IPS DF 19.7 (cell line): ENCODE measurements around the gene NUP98.

Experiments used
- DNase-seq: peaks from one replicate; pipeline ENCODE4 v3.0.0-alpha.2; 2013; ENCODE audit warnings: low read depth, low spot score

Gene NUP98

DNA sequence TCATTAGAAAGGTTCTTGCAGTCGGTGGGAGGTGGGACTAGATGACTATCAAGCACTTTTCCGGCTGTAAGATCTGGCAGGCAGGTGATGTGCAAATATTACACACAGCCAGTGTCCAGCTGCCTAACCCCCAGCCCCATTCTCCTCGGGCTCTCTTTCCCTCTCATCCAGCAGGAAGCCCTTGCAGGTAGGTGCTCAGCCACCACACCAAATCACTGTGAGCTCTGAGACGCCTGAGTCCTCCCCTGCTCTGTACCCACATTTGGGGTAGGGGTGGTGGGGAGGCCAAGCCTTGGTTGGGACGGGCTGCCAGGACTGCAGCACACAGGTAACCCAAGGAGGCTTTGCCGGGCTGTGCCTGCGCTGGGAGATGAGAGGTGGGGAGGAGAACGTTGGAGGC, 156.2 kb downstream of the NUP98 start:
- no peak for DNase-seq

DNA sequence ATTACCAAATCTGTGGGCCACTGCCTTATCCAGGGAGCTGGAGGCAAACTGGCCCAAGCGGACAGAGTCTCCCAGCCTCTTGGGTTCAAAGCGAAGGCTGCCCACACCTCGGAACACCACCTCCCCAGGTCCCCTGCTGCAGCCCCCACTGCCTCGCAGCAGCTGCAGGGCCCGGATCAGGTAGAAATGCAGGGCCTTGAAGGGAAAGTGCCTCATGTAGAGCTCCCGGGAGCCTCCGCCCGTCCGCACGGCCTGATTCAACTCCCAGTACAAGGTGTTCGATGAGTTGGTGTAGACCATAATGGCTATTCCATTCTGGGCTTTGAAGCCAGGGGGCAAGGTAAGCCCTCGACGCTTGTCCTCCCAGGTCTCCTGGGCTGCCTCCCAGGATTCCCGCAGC, 157.5 kb downstream of the NUP98 start:
- DNase-seq: no peak

DNA sequence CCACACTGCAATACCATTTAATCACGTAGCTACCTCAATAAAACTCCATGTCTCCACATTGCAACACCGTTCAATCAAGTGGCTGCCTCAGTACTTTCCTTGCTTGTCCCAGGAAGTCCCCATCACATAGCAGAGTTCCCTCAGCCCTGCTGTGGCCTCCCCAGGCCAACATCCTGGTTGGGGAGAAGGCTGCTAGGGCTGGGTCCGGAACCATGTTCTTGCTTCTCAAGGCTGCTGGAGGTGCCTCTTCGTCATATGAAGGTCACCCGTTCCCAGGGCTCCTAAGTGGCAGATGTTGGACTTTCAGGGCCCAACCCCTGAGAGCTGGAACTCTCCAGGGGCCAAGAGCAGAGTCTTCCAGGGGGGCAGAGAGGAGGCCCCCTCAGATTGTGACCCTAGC, 158.8 kb downstream of the NUP98 start:
- no peak for DNase-seq

DNA sequence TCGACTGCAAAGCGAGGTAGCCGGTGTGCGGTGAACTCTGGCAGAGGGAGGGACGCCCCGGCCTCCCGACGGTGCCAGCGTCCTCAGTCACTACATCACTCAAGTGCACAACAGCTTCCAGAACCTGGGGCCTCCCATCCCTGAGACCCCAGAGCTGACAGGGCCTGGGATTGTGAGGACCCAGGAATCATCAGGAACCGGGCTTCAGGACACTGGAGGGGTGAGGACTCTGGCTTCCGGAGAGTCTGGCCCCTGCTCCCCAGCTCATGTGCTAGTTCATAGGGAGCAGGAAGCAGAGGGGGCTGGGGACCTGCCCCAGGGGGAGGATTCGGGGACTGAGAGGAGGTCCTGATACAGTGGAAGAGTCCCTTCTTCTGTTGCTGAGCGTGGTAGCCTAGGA, 160.2 kb downstream of the NUP98 start:
- no peak for DNase-seq

DNA sequence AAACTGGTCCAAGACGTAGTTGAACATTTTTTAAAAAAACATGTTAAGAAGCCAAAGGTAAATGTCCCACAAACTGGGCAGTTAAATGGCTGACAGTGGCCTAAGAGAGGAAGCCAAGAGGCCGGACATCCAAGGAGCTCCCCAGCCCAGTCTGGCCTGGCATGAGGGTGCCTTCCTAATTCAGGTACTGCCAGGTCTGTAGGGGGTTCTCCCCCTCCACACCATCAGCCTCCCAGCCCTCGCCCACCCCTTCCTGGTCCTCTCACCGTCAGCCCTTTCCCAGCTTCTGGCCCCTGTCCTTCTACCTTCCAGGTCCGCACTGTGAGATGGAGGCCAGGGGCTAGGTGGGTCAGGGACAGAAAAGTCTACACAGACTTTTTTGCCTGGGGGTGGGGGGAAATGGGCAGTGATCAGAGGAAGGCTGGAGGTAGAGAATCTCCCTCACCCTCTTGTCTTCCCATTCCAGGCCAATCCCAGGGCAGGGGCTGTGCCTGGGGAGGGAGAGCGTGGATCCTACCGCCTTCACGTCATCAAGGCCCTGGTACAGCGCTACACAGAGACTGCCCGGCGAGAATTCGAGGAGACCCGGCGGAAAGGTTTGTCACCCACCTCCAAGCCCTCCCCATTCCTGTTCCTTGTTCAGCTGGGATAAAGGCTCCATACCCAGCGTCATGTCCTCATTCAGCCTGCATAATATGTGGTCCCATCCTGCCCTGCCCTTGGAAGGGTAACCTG, 161.5 kb downstream of the NUP98 start:
- DNase-seq: no peak

DNA sequence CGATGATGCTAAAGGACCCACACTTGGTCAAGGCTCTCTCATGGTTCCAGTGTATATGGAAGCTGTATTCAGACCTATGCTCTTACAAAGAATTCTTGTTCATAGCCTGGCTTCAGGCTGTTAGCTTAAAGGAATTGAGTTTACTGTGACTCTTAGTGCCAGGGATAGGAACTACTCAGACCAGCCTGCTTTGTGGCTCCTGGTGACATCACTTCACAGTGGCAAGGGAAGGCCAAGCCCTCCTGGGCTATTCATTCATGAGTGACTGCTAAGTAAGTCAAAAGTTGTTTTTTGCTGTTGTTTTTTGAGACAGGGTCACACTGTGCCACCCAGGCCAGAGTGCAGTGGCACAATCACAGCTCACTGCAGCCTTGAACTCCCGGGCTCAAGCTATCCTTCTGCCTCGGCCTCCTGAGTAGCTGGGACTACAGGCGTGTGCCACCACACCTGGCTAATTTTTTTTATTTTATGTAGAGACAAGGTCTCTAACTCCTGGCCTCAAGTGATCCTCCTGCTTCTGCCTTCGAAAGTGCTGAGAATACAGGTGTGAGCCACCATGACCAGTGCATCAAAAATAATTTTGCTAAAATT, 165.2 kb downstream of the NUP98 start:
- DNase-seq: no peak

DNA sequence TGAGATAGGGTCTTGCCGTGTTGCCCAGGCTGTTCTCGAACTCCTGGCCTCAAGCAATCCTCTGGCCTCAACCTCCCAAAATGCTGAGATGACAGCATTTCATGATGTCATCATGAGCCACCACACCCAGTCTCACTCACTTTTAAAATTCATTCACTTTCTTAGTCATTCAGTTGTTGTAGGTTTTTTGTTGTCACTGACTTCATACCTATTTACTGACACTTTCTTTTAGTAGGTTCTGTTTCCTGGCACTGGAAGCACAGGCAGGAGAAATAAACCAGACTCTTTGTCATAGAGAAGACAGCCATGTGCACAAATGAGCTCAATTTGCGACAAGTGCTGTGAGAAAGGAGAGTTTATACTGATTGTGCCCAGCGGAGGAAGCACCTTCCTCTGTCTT, 166.0 kb downstream of the NUP98 start:
- no peak for DNase-seq

DNA sequence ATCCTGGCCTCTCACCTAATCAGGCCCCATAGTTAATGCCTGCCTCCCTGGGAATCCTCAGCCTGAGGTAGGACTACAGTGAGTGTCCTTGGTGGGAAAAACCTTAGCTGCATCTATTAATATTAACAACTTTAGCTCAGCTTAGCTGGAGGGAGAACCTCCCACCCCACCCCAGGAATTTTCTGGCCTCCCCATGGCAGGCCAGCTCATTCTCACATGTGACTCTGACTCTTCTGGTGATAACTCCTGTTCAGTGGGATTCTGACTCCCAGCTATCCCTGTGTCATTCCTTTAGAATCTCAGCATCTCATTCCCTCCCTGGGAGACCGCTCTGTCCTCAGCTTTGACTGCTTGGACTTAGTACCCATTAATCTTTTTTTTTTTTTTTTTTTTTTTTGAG, 170.1 kb downstream of the NUP98 start:
- no peak for DNase-seq

DNA sequence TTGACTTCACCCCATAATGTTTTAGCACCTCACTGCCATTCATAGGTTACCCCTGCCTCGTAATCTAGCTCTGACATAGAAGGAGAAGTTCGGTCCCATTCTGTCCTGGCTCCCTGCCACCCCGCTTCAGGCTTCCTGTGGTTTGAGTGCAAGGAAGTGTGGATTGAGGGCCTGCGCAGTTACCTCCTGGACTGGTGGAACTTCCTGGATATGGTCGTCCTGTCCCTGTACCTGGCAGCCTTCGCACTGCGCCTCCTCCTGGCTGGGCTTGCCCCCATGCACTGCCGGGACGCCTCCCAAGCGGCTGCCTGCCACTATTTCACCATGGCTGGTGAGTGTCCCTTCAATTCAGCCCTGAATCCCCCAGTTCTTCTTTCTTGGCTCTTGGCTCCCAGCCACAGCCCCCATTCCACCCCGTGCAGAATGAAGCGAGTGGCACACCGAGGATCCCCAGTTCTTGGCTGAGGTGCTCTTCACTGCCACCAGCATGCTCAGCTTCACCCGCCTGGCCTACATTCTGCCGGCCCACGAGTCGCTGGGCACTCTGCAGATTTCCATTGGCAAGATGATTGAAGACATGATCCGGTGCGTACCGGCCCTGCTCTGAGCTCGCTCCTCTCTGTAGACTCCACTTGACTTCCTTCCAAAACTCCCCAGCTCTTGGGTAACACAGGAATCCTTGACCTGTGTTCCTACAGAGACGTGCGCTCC, 170.9 kb downstream of the NUP98 start:
- no peak for DNase-seq
